A673 (cell line): Measurements from ENCODE around the gene GPR61.

Experiments used
- CTCF ChIP-seq: fragments of 300-800, 200-600 bp; sonication (generic); conservative IDR thresholded peaks from 2 replicates; pipeline ENCODE4 v1.5.1; 2017; ENCODE audit warnings: low read depth, mild to moderate bottlenecking, antibody characterized with exemption, low read length, moderate library complexity, mixed read lengths
- EZH2 ChIP-seq: fragments of 200-600 bp; sonication (generic); IDR thresholded peaks from 2 replicates; pipeline ENCODE4 v1.6.1; 2017; ENCODE audit warnings: borderline replicate concordance, low read depth, mild to moderate bottlenecking, mixed read lengths, antibody characterized with exemption, low read length; ENCODE audit not compliant: poor library complexity, severe bottlenecking

GRCh38 chr1:109570414-109570813 is 30.7 kb downstream of the GPR61 start:
- TF ChIP-seq CTCF (no peak), EZH2 (no peak)
